ENCODE data around the gene CORO2B.
A peak's percentile ranks its signal among the peaks of the same experiment; 100 is the strongest.

Gene CORO2B

GRCh38 chr15:68610825-68611224 lies 32.0 kb downstream of the CORO2B start:
- DNase-seq, result no peak

GRCh38 chr15:68612503-68612902 lies 33.7 kb downstream of the CORO2B start:
- no peak for DNase-seq

GRCh38 chr15:68612979-68613740 lies 34.4 kb downstream of the CORO2B start:
- no peak for DNase-seq

- no peak for DNase-seq
Measured at GRCh38 chr15:68614286-68615035, 35.7 kb downstream of the CORO2B start.

GRCh38 chr15:68615301-68615700 lies 36.5 kb downstream of the CORO2B start:
- DNase-seq, result no peak

GRCh38 chr15:68615811-68616210 lies 37.0 kb downstream of the CORO2B start:
- no peak for DNase-seq

- DNase-seq, result no peak
Measured at GRCh38 chr15:68616397-68616796, 37.6 kb downstream of the CORO2B start.

GRCh38 chr15:68617001-68617400 lies 38.2 kb downstream of the CORO2B start:
- DNase-seq, result no peak

GRCh38 chr15:68617777-68618176 lies 39.0 kb downstream of the CORO2B start:
- no peak for DNase-seq

GRCh38 chr15:68618394-68618793 lies 39.6 kb downstream of the CORO2B start:
- peak; percentile 87 for DNase-seq

- DNase-seq, result no peak
Measured at GRCh38 chr15:68618908-68619698, 40.3 kb downstream of the CORO2B start.

GRCh38 chr15:68620721-68621527 lies 42.1 kb downstream of the CORO2B start:
- DNase-seq, result peak; percentile 90

- no peak for DNase-seq
Measured at GRCh38 chr15:68621535-68621934, 42.7 kb downstream of the CORO2B start.

GRCh38 chr15:68623301-68623892 lies 44.6 kb downstream of the CORO2B start:
- no peak for DNase-seq

GRCh38 chr15:68625853-68626252 lies 47.1 kb downstream of the CORO2B start:
- DNase-seq, result no peak

GRCh38 chr15:68626283-68626682 lies 47.5 kb downstream of the CORO2B start:
- no peak for DNase-seq

GRCh38 chr15:68626739-68627138 lies 47.9 kb downstream of the CORO2B start:
- no peak for DNase-seq

- DNase-seq, result no peak
Measured at GRCh38 chr15:68627476-68627875, 48.7 kb downstream of the CORO2B start.

GRCh38 chr15:68627995-68628394 lies 49.2 kb downstream of the CORO2B start:
- DNase-seq, result no peak

- no peak for DNase-seq
Measured at GRCh38 chr15:68629519-68630210, 50.9 kb downstream of the CORO2B start.

- no peak for DNase-seq
Measured at GRCh38 chr15:68630211-68630555, 51.4 kb downstream of the CORO2B start.

GRCh38 chr15:68630836-68631235 lies 52.0 kb downstream of the CORO2B start:
- DNase-seq, result no peak

Data from NCI-H2171 (cell line).